ENCODE data around the gene UNG.

Gene UNG

GRCh38 chr12:109097140-109097434, 310 bp upstream of the UNG start:
- no peaks in the 10 kb centered on the region for H3K27me3 ChIP-seq (ENCODE audit: insufficient read depth, low read length)
- H3K4me1 ChIP-seq (ENCODE audit: insufficient read depth, low read length) = peaks cover 22% of the 10 kb centered on the region
- H3K9me3 ChIP-seq (ENCODE audit: low read length) = no peaks in the 10 kb centered on the region
- H3K36me3 ChIP-seq (ENCODE audit: insufficient read depth, low read length) = peaks cover 28% of the 10 kb centered on the region
- H2AFZ ChIP-seq (ENCODE audit: low read depth, low read length) = peak overlapping the region; percentile 88
- H3K4me3 ChIP-seq (ENCODE audit: low read length) = peak overlapping the region; percentile 58

GRCh38 chr12:109098183-109098604, 797 bp downstream of the UNG start:
- peaks cover 37% of the 10 kb centered on the region for H3K36me3 ChIP-seq (ENCODE audit: insufficient read depth, low read length)
- H3K27me3 ChIP-seq (ENCODE audit: insufficient read depth, low read length) = no peaks in the 10 kb centered on the region

GRCh38 chr12:109098651-109099050, 1.3 kb downstream of the UNG start:
- H3K9me3 ChIP-seq (ENCODE audit: low read length) = no peaks in the 10 kb centered on the region
- H2AFZ ChIP-seq (ENCODE audit: low read depth, low read length) = peak overlapping the region; percentile 91
- no peaks in the 10 kb centered on the region for H3K27me3 ChIP-seq (ENCODE audit: insufficient read depth, low read length)
- peaks cover 41% of the 10 kb centered on the region for H3K36me3 ChIP-seq (ENCODE audit: insufficient read depth, low read length)
- peaks cover 12% of the 10 kb centered on the region for H3K4me1 ChIP-seq (ENCODE audit: insufficient read depth, low read length)
- H3K4me3 ChIP-seq (ENCODE audit: low read length) = peak overlapping the region; percentile 87

More at GRCh38 chr12:109098183-109098604, 797 bp downstream of the UNG start:
- Histone ChIP-seq H2AFZ (ENCODE audit: low read depth, low read length) (peak overlapping the region; percentile 91), H3K9me3 (ENCODE audit: low read length) (no peaks in the 10 kb centered on the region), H3K4me3 (ENCODE audit: low read length) (peak overlapping the region; percentile 87), H3K4me1 (ENCODE audit: insufficient read depth, low read length) (peaks cover 13% of the 10 kb centered on the region)

- no peaks in the 10 kb centered on the region for H3K9me3 ChIP-seq (ENCODE audit: low read length)
- H3K4me3 ChIP-seq (ENCODE audit: low read length) = peak overlapping the region; percentile 87
- no peak overlapping the region for H2AFZ ChIP-seq (ENCODE audit: low read depth, low read length)
- H3K4me1 ChIP-seq (ENCODE audit: insufficient read depth, low read length) = peaks cover 12% of the 10 kb centered on the region
- H3K27me3 ChIP-seq (ENCODE audit: insufficient read depth, low read length) = no peaks in the 10 kb centered on the region
- peaks cover 49% of the 10 kb centered on the region for H3K36me3 ChIP-seq (ENCODE audit: insufficient read depth, low read length)
Measured at GRCh38 chr12:109099431-109100020, 2.1 kb downstream of the UNG start.

- H3K4me3 ChIP-seq (ENCODE audit: low read length) = no peak overlapping the region
- H3K36me3 ChIP-seq (ENCODE audit: insufficient read depth, low read length) = peaks cover 60% of the 10 kb centered on the region
- no peaks in the 10 kb centered on the region for H3K9me3 ChIP-seq (ENCODE audit: low read length)
- H3K4me1 ChIP-seq (ENCODE audit: insufficient read depth, low read length) = peaks cover 12% of the 10 kb centered on the region
- no peaks in the 10 kb centered on the region for H3K27me3 ChIP-seq (ENCODE audit: insufficient read depth, low read length)
- H2AFZ ChIP-seq (ENCODE audit: low read depth, low read length) = no peak overlapping the region
Measured at GRCh38 chr12:109100741-109101140, 3.3 kb downstream of the UNG start.

GRCh38 chr12:109102491-109102890, 5.1 kb downstream of the UNG start:
- no peaks in the 10 kb centered on the region for H3K9me3 ChIP-seq (ENCODE audit: low read length)
- peaks cover 12% of the 10 kb centered on the region for H3K4me1 ChIP-seq (ENCODE audit: insufficient read depth, low read length)
- H3K27me3 ChIP-seq (ENCODE audit: insufficient read depth, low read length) = no peaks in the 10 kb centered on the region
- no peak overlapping the region for H3K4me3 ChIP-seq (ENCODE audit: low read length)
- no peak overlapping the region for H2AFZ ChIP-seq (ENCODE audit: low read depth, low read length)
- H3K36me3 ChIP-seq (ENCODE audit: insufficient read depth, low read length) = peaks cover 70% of the 10 kb centered on the region

GRCh38 chr12:109105176-109105575, 7.8 kb downstream of the UNG start:
- Histone ChIP-seq H3K4me3 (ENCODE audit: low read length) (no peak overlapping the region), H3K36me3 (ENCODE audit: insufficient read depth, low read length) (peaks cover 82% of the 10 kb centered on the region), H3K27me3 (ENCODE audit: insufficient read depth, low read length) (no peaks in the 10 kb centered on the region), H3K9me3 (ENCODE audit: low read length) (no peaks in the 10 kb centered on the region), H3K4me1 (ENCODE audit: insufficient read depth, low read length) (peaks cover 6% of the 10 kb centered on the region), H2AFZ (ENCODE audit: low read depth, low read length) (no peak overlapping the region)

- Histone ChIP-seq H3K9me3 (ENCODE audit: low read length) (no peaks in the 10 kb centered on the region), H3K4me1 (ENCODE audit: insufficient read depth, low read length) (peaks cover 19% of the 10 kb centered on the region), H3K36me3 (ENCODE audit: insufficient read depth, low read length) (peaks cover 42% of the 10 kb centered on the region), H3K27me3 (ENCODE audit: insufficient read depth, low read length) (no peaks in the 10 kb centered on the region), H3K4me3 (ENCODE audit: low read length) (no peak overlapping the region), H2AFZ (ENCODE audit: low read depth, low read length) (no peak overlapping the region)
Measured at GRCh38 chr12:109109746-109110350, 12.5 kb downstream of the UNG start.

- Histone ChIP-seq H3K27me3 (ENCODE audit: insufficient read depth, low read length) (no peaks in the 10 kb centered on the region), H2AFZ (ENCODE audit: low read depth, low read length) (no peak overlapping the region), H3K4me1 (ENCODE audit: insufficient read depth, low read length) (peaks cover 26% of the 10 kb centered on the region), H3K36me3 (ENCODE audit: insufficient read depth, low read length) (peaks cover 32% of the 10 kb centered on the region), H3K9me3 (ENCODE audit: low read length) (no peaks in the 10 kb centered on the region), H3K4me3 (ENCODE audit: low read length) (no peak overlapping the region)
Measured at GRCh38 chr12:109110988-109111495, 13.6 kb downstream of the UNG start.

- Histone ChIP-seq H3K27me3 (ENCODE audit: insufficient read depth, low read length) (no peaks in the 10 kb centered on the region), H3K4me3 (ENCODE audit: low read length) (no peak overlapping the region), H3K4me1 (ENCODE audit: insufficient read depth, low read length) (peaks cover 27% of the 10 kb centered on the region), H3K9me3 (ENCODE audit: low read length) (no peaks in the 10 kb centered on the region), H2AFZ (ENCODE audit: low read depth, low read length) (no peak overlapping the region), H3K36me3 (ENCODE audit: insufficient read depth, low read length) (peaks cover 22% of the 10 kb centered on the region)
Measured at GRCh38 chr12:109112720-109113465, 15.5 kb downstream of the UNG start.

- Histone ChIP-seq H3K9me3 (ENCODE audit: low read length) (no peaks in the 10 kb centered on the region), H3K4me3 (ENCODE audit: low read length) (no peak overlapping the region), H2AFZ (ENCODE audit: low read depth, low read length) (no peak overlapping the region), H3K27me3 (ENCODE audit: insufficient read depth, low read length) (no peaks in the 10 kb centered on the region), H3K4me1 (ENCODE audit: insufficient read depth, low read length) (peaks cover 27% of the 10 kb centered on the region), H3K36me3 (ENCODE audit: insufficient read depth, low read length) (peaks cover 13% of the 10 kb centered on the region)
Measured at GRCh38 chr12:109113661-109114321, 16.4 kb downstream of the UNG start.

GRCh38 chr12:109114644-109115043, 17.2 kb downstream of the UNG start:
- Histone ChIP-seq H3K4me1 (ENCODE audit: insufficient read depth, low read length) (peaks cover 27% of the 10 kb centered on the region), H3K27me3 (ENCODE audit: insufficient read depth, low read length) (no peaks in the 10 kb centered on the region), H2AFZ (ENCODE audit: low read depth, low read length) (no peak overlapping the region), H3K9me3 (ENCODE audit: low read length) (no peaks in the 10 kb centered on the region), H3K4me3 (ENCODE audit: low read length) (no peak overlapping the region), H3K36me3 (ENCODE audit: insufficient read depth, low read length) (peaks cover 8% of the 10 kb centered on the region)

- Histone ChIP-seq H3K36me3 (ENCODE audit: insufficient read depth, low read length) (peaks cover under 1% of the 10 kb centered on the region), H3K4me3 (ENCODE audit: low read length) (no peak overlapping the region), H2AFZ (ENCODE audit: low read depth, low read length) (no peak overlapping the region), H3K9me3 (ENCODE audit: low read length) (no peaks in the 10 kb centered on the region), H3K4me1 (ENCODE audit: insufficient read depth, low read length) (peaks cover 19% of the 10 kb centered on the region), H3K27me3 (ENCODE audit: insufficient read depth, low read length) (no peaks in the 10 kb centered on the region)
Measured at GRCh38 chr12:109115404-109115757, 18.0 kb downstream of the UNG start.
